GM19351 (cell line): ENCODE data around the gene NAP1L4.
"Not testable (repeated sequence)": the region's sequence is repeated elsewhere in the genome, so short reads cannot be mapped to it uniquely, and the experiment has no call there.

ENCODE experiments used
- ATAC-seq: cut with Tn5 transposase; IDR thresholded peaks from one replicate; pipeline ENCODE4 v1.9.1; 2021; ENCODE audit warnings: mild to moderate bottlenecking, moderate library complexity; ENCODE audit not compliant: unreplicated experiment

NAP1L4 gene

GRCh38 chr11:2940147-2940920 lies 51.8 kb downstream of the NAP1L4 start:
- ATAC-seq, result no peak

DNA sequence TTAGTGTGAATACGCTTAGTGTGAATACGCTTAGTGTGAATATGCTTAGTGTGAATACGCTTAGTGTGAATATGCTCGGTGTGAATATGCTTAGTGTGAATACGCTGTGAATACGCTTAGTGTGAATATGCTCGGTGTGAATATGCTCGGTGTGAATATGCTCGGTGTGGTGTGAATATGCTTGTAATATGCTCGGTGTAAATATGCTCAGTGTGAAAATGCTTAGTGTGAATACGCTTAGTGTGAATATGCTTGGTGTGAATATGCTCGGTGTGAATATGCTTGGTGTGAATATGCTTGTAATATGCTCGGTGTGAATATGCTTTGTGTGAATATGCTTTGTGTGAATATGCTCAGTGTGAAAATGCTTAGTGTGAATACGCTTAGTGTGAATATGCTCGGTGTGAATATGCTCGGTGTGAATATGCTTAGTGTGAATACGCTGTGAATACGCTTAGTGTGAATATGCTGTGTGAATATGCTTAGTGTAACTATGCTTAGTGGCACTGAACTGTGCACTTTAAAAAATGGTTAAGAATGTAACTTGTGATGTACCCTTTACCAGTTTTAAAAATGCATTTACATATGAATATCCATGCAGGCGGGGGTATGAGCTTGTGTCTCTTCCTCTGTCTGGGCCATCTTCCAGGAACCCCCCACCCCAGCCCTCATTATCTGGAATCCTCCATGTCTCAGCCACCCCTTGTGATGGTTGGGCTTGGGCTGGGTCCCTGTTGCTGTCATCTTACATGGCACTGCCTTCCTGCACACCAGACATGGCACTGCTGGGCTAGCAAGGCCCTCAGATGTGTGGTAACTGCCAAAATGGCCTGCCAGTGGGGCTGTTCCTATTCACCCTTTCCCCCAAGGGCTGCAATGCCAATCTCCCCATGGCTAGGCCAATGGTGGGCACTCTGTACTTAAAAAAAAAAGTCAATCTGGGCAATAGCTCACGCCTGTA lies 53.4 kb downstream of the NAP1L4 start:
- not testable (repeated sequence) for ATAC-seq

DNA sequence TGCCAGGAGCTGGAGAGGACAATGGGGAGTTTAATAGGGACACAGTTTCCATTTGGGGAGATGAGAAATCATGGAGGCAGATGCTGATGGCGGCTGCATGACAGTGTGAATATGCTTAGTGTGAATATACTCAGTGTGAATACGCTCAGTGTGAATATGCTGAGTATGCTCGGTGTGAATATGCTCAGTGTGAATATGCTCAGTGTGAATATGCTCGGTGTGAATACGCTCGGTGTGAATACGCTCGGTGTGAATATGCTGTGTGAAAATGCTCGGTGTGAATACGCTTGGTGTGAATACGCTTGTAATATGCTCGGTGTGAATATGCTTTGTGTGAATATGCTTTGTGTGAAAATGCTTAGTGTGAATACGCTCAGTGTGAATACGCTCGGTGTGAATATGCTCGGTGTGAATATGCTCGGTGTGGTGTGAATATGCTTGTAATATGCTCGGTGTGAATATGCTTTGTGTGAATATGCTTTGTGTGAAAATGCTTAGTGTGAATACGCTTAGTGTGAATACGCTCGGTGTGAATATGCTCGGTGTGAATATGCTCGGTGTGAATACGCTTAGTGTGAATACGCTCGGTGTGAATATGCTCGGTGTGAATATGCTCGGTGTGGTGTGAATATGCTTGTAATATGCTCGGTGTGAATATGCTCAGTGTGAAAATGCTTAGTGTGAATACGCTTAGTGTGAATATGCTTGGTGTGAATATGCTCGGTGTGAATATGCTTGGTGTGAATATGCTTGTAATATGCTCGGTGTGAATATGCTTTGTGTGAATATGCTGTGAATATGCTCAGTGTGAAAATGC lies 54.3 kb downstream of the NAP1L4 start:
- ATAC-seq, result not testable (repeated sequence)

DNA sequence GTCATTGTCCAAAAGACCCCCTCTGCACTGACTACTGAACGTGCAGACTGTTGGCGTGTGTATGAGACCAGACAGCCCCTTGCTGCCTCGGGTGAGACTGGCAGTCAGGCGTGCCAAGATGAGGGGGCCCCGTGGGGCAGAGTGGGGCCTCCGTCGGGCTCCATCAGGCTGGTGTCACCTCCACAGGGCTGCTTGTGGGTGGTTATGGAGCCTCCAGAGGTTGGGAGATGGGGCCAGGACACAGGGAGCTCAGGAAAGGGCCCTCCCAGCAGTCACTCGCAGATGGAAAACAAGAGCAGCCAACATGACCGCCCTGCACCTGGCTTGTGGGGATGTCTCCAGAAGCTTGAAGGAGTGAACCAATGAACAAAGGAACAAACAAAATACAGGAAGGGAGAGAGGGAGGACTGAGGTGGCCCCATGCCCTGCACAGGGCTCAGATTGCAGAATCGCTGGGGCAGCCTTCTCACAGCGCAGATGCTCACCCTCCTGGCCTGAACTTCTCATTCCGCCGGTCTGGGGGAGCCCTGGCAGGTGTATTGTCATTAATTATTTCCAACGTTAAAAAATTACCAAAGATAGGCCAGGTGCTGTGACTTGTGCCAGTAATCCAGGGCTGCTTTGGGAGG lies 57.4 kb downstream of the NAP1L4 start:
- ATAC-seq, result no peak

- no peak for ATAC-seq
Observed at GRCh38 chr11:2934021-2934550, 58.0 kb downstream of the NAP1L4 start.

GRCh38 chr11:2933375-2934020 lies 58.6 kb downstream of the NAP1L4 start:
- no peak for ATAC-seq

DNA sequence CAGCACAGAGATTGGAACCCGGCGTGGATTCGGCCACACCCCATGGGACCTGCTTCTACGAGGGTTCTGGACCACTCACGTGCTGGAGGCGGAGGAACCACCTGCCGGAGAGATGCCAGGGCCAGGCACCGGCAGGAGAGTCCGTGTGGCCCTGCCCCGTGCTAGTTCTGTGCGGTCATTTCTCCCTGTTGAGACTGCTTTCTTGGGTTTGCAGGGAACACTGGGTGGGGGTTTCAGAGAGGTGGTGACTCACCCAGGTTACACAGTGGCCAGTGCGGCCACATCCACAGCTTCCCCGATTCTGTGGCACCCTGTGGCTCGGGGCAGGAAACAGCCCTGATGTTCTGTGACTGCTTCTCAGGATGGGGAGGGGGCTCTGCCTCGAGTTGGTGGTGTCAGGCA lies 59.3 kb downstream of the NAP1L4 start:
- ATAC-seq, result no peak

GRCh38 chr11:2931771-2932738 lies 60.1 kb downstream of the NAP1L4 start:
- no peak for ATAC-seq

- ATAC-seq, result no peak
Observed at GRCh38 chr11:2931420-2931746, 60.7 kb downstream of the NAP1L4 start.

DNA sequence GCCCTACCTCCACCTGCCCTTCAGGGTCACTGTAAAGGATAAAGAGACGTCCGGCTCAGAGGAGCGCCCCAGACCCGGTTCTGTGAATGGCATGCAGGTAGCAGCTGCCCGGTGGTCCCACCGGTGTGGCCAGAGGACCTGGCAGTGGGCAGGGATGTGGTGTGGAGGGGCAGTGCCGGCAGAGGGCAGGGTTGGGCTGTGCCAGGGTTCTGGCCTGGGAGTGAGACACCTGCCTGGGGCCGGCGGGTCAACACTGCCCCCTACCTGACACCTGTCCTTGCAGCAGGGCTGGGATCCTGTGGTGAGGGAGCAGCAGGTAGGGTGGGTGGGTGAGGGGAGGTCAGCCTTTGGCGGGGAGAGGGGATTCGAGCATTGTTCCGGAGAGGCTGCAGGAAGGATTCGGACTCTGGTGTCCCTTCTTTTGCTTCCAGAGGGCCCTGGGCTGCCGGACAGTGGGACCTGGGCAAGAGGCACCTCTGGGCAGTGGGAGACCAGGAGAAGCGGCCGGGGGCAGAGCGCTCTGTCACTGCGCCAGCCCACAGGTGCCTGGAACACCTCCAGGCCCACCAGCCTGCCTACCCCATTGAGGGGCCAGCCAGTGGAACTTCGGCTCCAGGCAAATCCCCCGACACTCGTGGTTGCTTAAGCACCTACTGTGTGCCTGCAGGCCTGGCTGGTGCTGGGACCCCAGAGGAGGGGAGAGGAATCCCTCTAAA lies 61.3 kb downstream of the NAP1L4 start:
- ATAC-seq, result peak; percentile 41

- peak; percentile 37 for ATAC-seq
Observed at GRCh38 chr11:2929950-2930703, 62.0 kb downstream of the NAP1L4 start.

DNA sequence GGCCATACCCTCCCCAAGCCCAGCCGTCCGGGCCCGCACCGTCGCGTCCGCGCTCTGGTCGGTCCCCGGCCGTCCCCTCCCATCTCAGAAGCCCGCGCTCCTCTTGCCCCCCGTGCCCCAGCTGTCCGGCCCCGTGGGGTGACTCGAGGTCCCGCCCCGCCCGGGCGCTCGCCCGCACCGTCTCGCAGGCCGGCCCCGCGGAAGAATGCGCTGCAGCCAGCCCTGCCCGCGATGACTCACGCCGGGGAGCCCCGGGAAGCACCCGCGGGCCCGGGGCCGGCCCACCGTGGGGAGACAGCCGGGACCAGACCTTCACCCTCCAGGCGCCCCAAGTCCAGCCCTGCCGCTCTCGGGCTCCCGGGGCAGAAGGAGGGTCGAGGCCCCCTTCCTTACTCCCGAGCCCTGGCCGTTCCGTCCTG lies 62.6 kb downstream of the NAP1L4 start:
- no peak for ATAC-seq

- ATAC-seq, result no peak
Observed at GRCh38 chr11:2928605-2929530, 63.3 kb downstream of the NAP1L4 start, which contains the start of gene PHLDA2. Gene PHLDA2 (minus strand): TSS chr11:2929420. CDS start chr11:2929364, 56 bp downstream.

- ATAC-seq, result no peak
Observed at GRCh38 chr11:2927851-2928604, 64.1 kb downstream of the NAP1L4 start.

- ATAC-seq, result no peak
Observed at GRCh38 chr11:2927121-2927800, 64.9 kb downstream of the NAP1L4 start.
